CD4-positive, alpha-beta T cell treated with Interferon gamma for 1 hour (primary cell): ENCODE measurements around the gene TRAPPC14.

Experiments used
- DNase-seq: peaks from one replicate; pipeline ENCODE4 v3.0.0-alpha.2; 2020

The TRAPPC14 gene

GRCh38 chr7:100173806-100174495 lies 15.4 kb upstream of the TRAPPC14 start:
- no peak for DNase-seq

- no peak for DNase-seq
Observed at GRCh38 chr7:100171840-100172239, 13.3 kb upstream of the TRAPPC14 start.

- peak; percentile 40 for DNase-seq
Observed at GRCh38 chr7:100171087-100171681, 12.7 kb upstream of the TRAPPC14 start.

GRCh38 chr7:100170101-100170897 lies 11.8 kb upstream of the TRAPPC14 start:
- DNase-seq: no peak

- peak; percentile 16 for DNase-seq
Observed at GRCh38 chr7:100169147-100169850, 10.8 kb upstream of the TRAPPC14 start.

- no peak for DNase-seq
Observed at GRCh38 chr7:100167912-100168323, 9.4 kb upstream of the TRAPPC14 start.

GRCh38 chr7:100166970-100167911 lies 8.7 kb upstream of the TRAPPC14 start:
- no peak for DNase-seq

- peak; percentile 20 for DNase-seq
Observed at GRCh38 chr7:100166317-100166940, 7.9 kb upstream of the TRAPPC14 start.

GRCh38 chr7:100163871-100164270 lies 5.3 kb upstream of the TRAPPC14 start:
- DNase-seq: no peak

GRCh38 chr7:100163006-100163531 lies 4.5 kb upstream of the TRAPPC14 start:
- DNase-seq: no peak

- no peak for DNase-seq
Observed at GRCh38 chr7:100160067-100160466, 1.5 kb upstream of the TRAPPC14 start.

GRCh38 chr7:100159099-100159623 lies 638 bp upstream of the TRAPPC14 start:
- DNase-seq: no peak

- DNase-seq: no peak
Observed at GRCh38 chr7:100157334-100158228, 942 bp downstream of the TRAPPC14 start.

- DNase-seq: no peak
Observed at GRCh38 chr7:100157069-100157333, 1.5 kb downstream of the TRAPPC14 start.

- peak; percentile 16 for DNase-seq
Observed at GRCh38 chr7:100156331-100157068, 2.0 kb downstream of the TRAPPC14 start.

- no peak for DNase-seq
Observed at GRCh38 chr7:100155553-100156317, 2.8 kb downstream of the TRAPPC14 start.

GRCh38 chr7:100154651-100155491 lies 3.7 kb downstream of the TRAPPC14 start:
- DNase-seq: no peak
